MM.1S (cell line): Measurements from ENCODE around the gene NOBOX.

Source experiments
- DNase-seq: peaks from one replicate; pipeline ENCODE4 v3.0.0-alpha.2; 2015
- H2AFZ ChIP-seq: fragments of 300-600 bp; sonication (generic); 2 replicates; pipeline ENCODE4 v1.6.0; 2016; ENCODE audit warnings: antibody characterized with exemption, low read length
- H3F3A ChIP-seq: fragments of 300-600 bp; sonication (generic); 2 replicates; pipeline ENCODE4 v1.6.1; 2016; ENCODE audit warnings: mild to moderate bottlenecking, antibody characterized with exemption, low read length, moderate library complexity, mixed read lengths; ENCODE audit not compliant: insufficient read depth
- H3K27ac ChIP-seq: fragments of 300-600 bp; sonication (generic); 2 replicates; pipeline ENCODE4 v1.5.1; 2016; ENCODE audit warnings: mild to moderate bottlenecking, low read length
- H3K27me3 ChIP-seq: fragments of 300-600 bp; sonication (generic); replicated peaks from 2 replicates; pipeline ENCODE4 v1.6.0; 2016; ENCODE audit warnings: low read length; ENCODE audit not compliant: insufficient read depth
- H3K36me3 ChIP-seq: fragments of 300-600 bp; sonication (generic); replicated peaks from 2 replicates; pipeline ENCODE4 v1.6.1; 2016; ENCODE audit warnings: mild to moderate bottlenecking, low read length, mixed read lengths; ENCODE audit not compliant: insufficient read depth
- H3K4me1 ChIP-seq: fragments of 300-600 bp; sonication (generic); 2 replicates; pipeline ENCODE4 v1.6.1; 2016; ENCODE audit warnings: low read length, mixed read lengths
- H3K4me2 ChIP-seq: fragments of 300-600 bp; sonication (generic); 2 replicates; pipeline ENCODE4 v1.6.0; 2016; ENCODE audit warnings: low read depth, low read length
- H3K4me3 ChIP-seq: fragments of 300-600 bp; sonication (generic); 2 replicates; pipeline ENCODE4 v1.5.1; 2016; ENCODE audit warnings: low read length, mixed read lengths
- H3K79me2 ChIP-seq: fragments of 300-600 bp; sonication (generic); 2 replicates; pipeline ENCODE4 v1.6.1; 2016; ENCODE audit warnings: mixed run types, low read length, mixed read lengths
- H3K9ac ChIP-seq: fragments of 300-600 bp; sonication (generic); 2 replicates; pipeline ENCODE4 v1.6.1; 2016; ENCODE audit warnings: low read length, mixed read lengths
- H3K9me2 ChIP-seq: fragments of 300-600 bp; sonication (generic); replicated peaks from 2 replicates; pipeline ENCODE4 v1.6.1; 2016; ENCODE audit warnings: mild to moderate bottlenecking, low read length, mixed read lengths; ENCODE audit not compliant: insufficient read depth
- H3K9me3 ChIP-seq: fragments of 300-600 bp; sonication (generic); replicated peaks from 2 replicates; pipeline ENCODE4 v1.6.1; 2016; ENCODE audit warnings: mild to moderate bottlenecking, low read length, mixed read lengths; ENCODE audit not compliant: insufficient read depth
- H4K20me1 ChIP-seq: fragments of 300-600 bp; sonication (generic); 2 replicates; pipeline ENCODE4 v1.6.1; 2016; ENCODE audit warnings: mild to moderate bottlenecking, low read length, moderate library complexity, mixed read lengths; ENCODE audit not compliant: insufficient read depth
- CTCF ChIP-seq: fragments of 300-600 bp; sonication (generic); IDR thresholded peaks from 2 replicates; pipeline ENCODE4 v1.5.1; 2016; ENCODE audit warnings: antibody characterized with exemption, low read length, mixed read lengths
- EZH2 ChIP-seq: fragments of 300-600 bp; sonication (generic); optimal IDR thresholded peaks from 2 replicates; pipeline ENCODE3; 2017; ENCODE audit warnings: low read depth, mild to moderate bottlenecking, antibody characterized with exemption, low read length, mixed read lengths
- EZH2phosphoT487 ChIP-seq: fragments of 300-600 bp; sonication (generic); IDR thresholded peaks from 2 replicates; pipeline ENCODE4 v1.6.1; 2018; ENCODE audit warnings: antibody characterized with exemption, low read length

Gene NOBOX

GRCh38 chr7:144415858-144416257 is 12.4 kb upstream of the NOBOX start:
- Histone ChIP-seq H3K4me2 (no peak overlapping the region), H3K27ac (no peak overlapping the region), H3K9ac (no peak overlapping the region), H3K79me2 (no peaks in the 10 kb centered on the region), H3K36me3 (no peaks in the 10 kb centered on the region), H4K20me1 (no peaks in the 10 kb centered on the region), H3K4me3 (no peak overlapping the region), H3F3A (no peaks in the 10 kb centered on the region), H3K4me1 (no peaks in the 10 kb centered on the region), H3K9me2 (no peaks in the 10 kb centered on the region), H3K9me3 (no peaks in the 10 kb centered on the region), H2AFZ (no peak overlapping the region), H3K27me3 (no peaks in the 10 kb centered on the region)
- no peak for DNase-seq
- no peak for TF ChIP-seq EZH2phosphoT487
- no peak for TF ChIP-seq CTCF
- no peak for TF ChIP-seq EZH2

GRCh38 chr7:144414815-144415214 is 11.3 kb upstream of the NOBOX start:
- no peaks in the 10 kb centered on the region for H3K36me3 ChIP-seq
- H3K4me3 ChIP-seq = no peak overlapping the region
- no peaks in the 10 kb centered on the region for H3F3A ChIP-seq
- DNase-seq = no peak
- H4K20me1 ChIP-seq = no peaks in the 10 kb centered on the region
- H3K9ac ChIP-seq = no peak overlapping the region
- H3K9me2 ChIP-seq = no peaks in the 10 kb centered on the region
- H2AFZ ChIP-seq = no peak overlapping the region
- H3K79me2 ChIP-seq = no peaks in the 10 kb centered on the region
- no peak overlapping the region for H3K4me2 ChIP-seq
- TF ChIP-seq CTCF (no peak), EZH2phosphoT487 (no peak), EZH2 (no peak)
- no peaks in the 10 kb centered on the region for H3K4me1 ChIP-seq
- no peaks in the 10 kb centered on the region for H3K27me3 ChIP-seq
- no peak overlapping the region for H3K27ac ChIP-seq
- H3K9me3 ChIP-seq = no peaks in the 10 kb centered on the region

- Histone ChIP-seq H3K9ac (no peak overlapping the region), H3K27me3 (no peaks in the 10 kb centered on the region), H3K4me2 (no peak overlapping the region), H3F3A (no peaks in the 10 kb centered on the region), H3K27ac (no peak overlapping the region), H3K4me3 (no peak overlapping the region), H3K79me2 (no peaks in the 10 kb centered on the region), H3K4me1 (no peaks in the 10 kb centered on the region), H4K20me1 (no peaks in the 10 kb centered on the region), H3K9me2 (no peaks in the 10 kb centered on the region), H3K9me3 (no peaks in the 10 kb centered on the region), H3K36me3 (no peaks in the 10 kb centered on the region), H2AFZ (no peak overlapping the region)
- no peak for DNase-seq
- TF ChIP-seq EZH2phosphoT487 = no peak
- no peak for TF ChIP-seq CTCF
These were observed 6.9 kb upstream of the NOBOX start for GRCh38 chr7:144410441-144410840.
